PC-9 (cell line): ENCODE results near the gene EMILIN1. TPM values are rescaled to one million over a fixed set of nuclear protein-coding genes. Genes with fewer than 3 reads are reported as not detected.

Source experiments
- BruUV-seq: library from RNA; stranded (reverse); fragments of 400-500 nt; replicated peaks from 2 replicates; lab custom pipeline; 2021; lab: Mats Ljungman, UMichigan
- CTCF ChIA-PET: fragments of 300-600 bp; sonication (Branson Sonifier 250); formaldehyde crosslinking; loops from one replicate; lab custom pipeline; 2022; ENCODE audit warnings: antibody characterized with exemption; lab: Charles Lee
- POLR2A ChIA-PET: fragments of 300-600 bp; sonication (Branson Sonifier 250); formaldehyde crosslinking; loops from one replicate; lab custom pipeline; 2022; ENCODE audit warnings: antibody characterized with exemption; ENCODE audit not compliant: unreplicated experiment; lab: Charles Lee
- DNase-seq, 2 experiments: peaks; one replicate each; pipeline versions ENCODE4 v3.0.0 to v3.0.0-alpha.2; 2015 to 2022; ENCODE audit warnings: mixed read lengths in 1 of 2
- H2AFZ ChIP-seq: fragments of 200-600 bp; sonication (generic); 2 replicates; pipeline ENCODE4 v1.8.1; 2017; ENCODE audit warnings: antibody characterized with exemption
- H3F3A ChIP-seq: fragments of 200-600 bp; sonication (generic); 2 replicates; pipeline ENCODE4 v1.8.1; 2017; ENCODE audit warnings: antibody characterized with exemption, mild to moderate bottlenecking, low read depth; ENCODE audit not compliant: insufficient read depth
- H3K27ac ChIP-seq: fragments of 200-600 bp; sonication (generic); 2 replicates; pipeline ENCODE4 v1.6.1; 2016; ENCODE audit warnings: mixed run types
- H3K27me3 ChIP-seq: fragments of 200-600 bp; sonication (generic); 2 replicates; pipeline ENCODE4 v1.6.1; 2016; ENCODE audit warnings: low read depth, mixed run types; ENCODE audit not compliant: insufficient read depth
- H3K36me3 ChIP-seq: fragments of 200-600 bp; sonication (generic); 2 replicates; pipeline ENCODE4 v1.6.1; 2016; ENCODE audit warnings: low read depth, mixed run types
- H3K4me1 ChIP-seq: fragments of 200-600 bp; sonication (generic); replicated peaks from 2 replicates; pipeline ENCODE4 v1.6.1; 2016; ENCODE audit warnings: mixed run types; ENCODE audit not compliant: insufficient read depth
- H3K4me2 ChIP-seq: fragments of 200-600 bp; sonication (generic); 2 replicates; pipeline ENCODE4 v1.6.1; 2017; ENCODE audit warnings: mixed run types
- H3K4me3 ChIP-seq: fragments of 200-600 bp; sonication (generic); 2 replicates; pipeline ENCODE4 v1.6.1; 2016; ENCODE audit warnings: mixed run types
- H3K79me2 ChIP-seq: fragments of 200-600 bp; sonication (generic); 2 replicates; pipeline ENCODE4 v1.6.1; 2017; ENCODE audit warnings: low read depth, mixed run types
- H3K9me2 ChIP-seq: fragments of 200-600 bp; sonication (generic); 2 replicates; pipeline ENCODE4 v1.8.1; 2017; ENCODE audit warnings: mild to moderate bottlenecking; ENCODE audit not compliant: insufficient read depth
- H3K9me3 ChIP-seq: fragments of 200-600 bp; sonication (generic); 2 replicates; pipeline ENCODE4 v1.8.1; 2016; ENCODE audit warnings: low read depth; ENCODE audit not compliant: insufficient read depth
- H4K20me1 ChIP-seq: fragments of 200-600 bp; sonication (generic); 2 replicates; pipeline ENCODE4 v1.8.1; 2017; ENCODE audit not compliant: insufficient read depth
- EZH2 ChIP-seq: fragments of 200-600 bp; sonication (generic); IDR thresholded peaks from 2 replicates; pipeline ENCODE4 v1.8.0; 2017; ENCODE audit warnings: antibody characterized with exemption, low read depth
- intact Hi-C: fragments of 100-400 bp; cut with micrococcal nuclease; formaldehyde crosslinking; loops from one replicate; pipeline ENCODE4 v1.10.0; 2022; ENCODE audit not compliant: unreplicated experiment
- total RNA-seq: library from RNA; stranded (reverse); gene quantifications from 2 replicates; pipeline ENCODE4 v1.2.3, GENCODE V29; 2021
- TF ChIP-seq, protein P1 (sequence below): fragments of 200-600 bp; sonication (generic); conservative IDR thresholded peaks from 2 replicates; pipeline ENCODE4 v1.6.1; 2017; ENCODE audit warnings: mixed run types, antibody characterized with exemption, mild to moderate bottlenecking, moderate library complexity

EMILIN1 gene
- total RNA-seq, 1 experiment from 2014 or later, result 1.6 TPM

- POLR2A ChIA-PET, result interaction anchor here (0.6 kb wide), 1 partner anchor 147 kb away, joined by 3 read pairs; the partner anchor contains the start of genes ATRAID and SLC5A6
- no TSS peak for BruUV-seq
- intact Hi-C loops, result no loop called here
- CTCF ChIA-PET, result interaction anchor here (0.7 kb wide), 1 partner anchor 219 kb away, joined by 5 read pairs; no protein-coding TSS in a partner anchor
- no peaks in the 10 kb centered on the region for H3K27me3 ChIP-seq
- no peak overlapping the region for H3K4me3 ChIP-seq
- no peak overlapping the region for H2AFZ ChIP-seq
- TF ChIP-seq, protein P1, sequence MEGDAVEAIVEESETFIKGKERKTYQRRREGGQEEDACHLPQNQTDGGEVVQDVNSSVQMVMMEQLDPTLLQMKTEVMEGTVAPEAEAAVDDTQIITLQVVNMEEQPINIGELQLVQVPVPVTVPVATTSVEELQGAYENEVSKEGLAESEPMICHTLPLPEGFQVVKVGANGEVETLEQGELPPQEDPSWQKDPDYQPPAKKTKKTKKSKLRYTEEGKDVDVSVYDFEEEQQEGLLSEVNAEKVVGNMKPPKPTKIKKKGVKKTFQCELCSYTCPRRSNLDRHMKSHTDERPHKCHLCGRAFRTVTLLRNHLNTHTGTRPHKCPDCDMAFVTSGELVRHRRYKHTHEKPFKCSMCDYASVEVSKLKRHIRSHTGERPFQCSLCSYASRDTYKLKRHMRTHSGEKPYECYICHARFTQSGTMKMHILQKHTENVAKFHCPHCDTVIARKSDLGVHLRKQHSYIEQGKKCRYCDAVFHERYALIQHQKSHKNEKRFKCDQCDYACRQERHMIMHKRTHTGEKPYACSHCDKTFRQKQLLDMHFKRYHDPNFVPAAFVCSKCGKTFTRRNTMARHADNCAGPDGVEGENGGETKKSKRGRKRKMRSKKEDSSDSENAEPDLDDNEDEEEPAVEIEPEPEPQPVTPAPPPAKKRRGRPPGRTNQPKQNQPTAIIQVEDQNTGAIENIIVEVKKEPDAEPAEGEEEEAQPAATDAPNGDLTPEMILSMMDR, result no peak
- H3K4me2 ChIP-seq, result no peak overlapping the region
- no peak overlapping the region for H3K27ac ChIP-seq
- no peak for DNase-seq
- no peaks in the 10 kb centered on the region for H3K9me2 ChIP-seq
- no peaks in the 10 kb centered on the region for H3K9me3 ChIP-seq
- peaks cover 31% of the 10 kb centered on the region for H3F3A ChIP-seq
- peaks cover 29% of the 10 kb centered on the region for H3K36me3 ChIP-seq
- peaks cover 6% of the 10 kb centered on the region for H3K4me1 ChIP-seq
- peaks cover 18% of the 10 kb centered on the region; the same call in 1 of the 2 replicates for H4K20me1 ChIP-seq
- H3K79me2 ChIP-seq, result peaks cover 16% of the 10 kb centered on the region
These were observed 13.3 kb upstream of the EMILIN1 start for GRCh38 chr2:27065128-27065527.

DNA sequence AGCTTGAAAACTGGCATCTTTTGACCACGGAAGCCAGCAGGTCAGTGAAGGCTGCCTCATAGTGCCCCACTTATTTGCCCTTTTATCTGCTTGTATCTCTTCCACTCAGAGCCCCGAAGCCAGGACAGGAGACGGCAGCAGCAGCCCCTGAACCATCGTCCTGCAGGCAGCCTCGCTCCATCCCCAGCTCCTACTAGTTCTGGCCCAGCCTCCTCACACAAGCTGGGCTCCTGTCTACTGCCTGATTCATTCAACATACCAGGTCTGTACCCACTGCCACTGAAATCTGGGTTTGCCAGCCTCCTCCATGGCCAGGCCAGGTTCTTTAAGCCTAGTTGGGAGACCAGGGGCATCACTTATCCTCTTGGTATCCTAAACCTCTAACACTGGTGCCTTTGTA, 11.0 kb upstream of the EMILIN1 start:
- ChIA-PET CTCF (no interaction called here), POLR2A (no interaction called here)
- Histone ChIP-seq H4K20me1 (peaks cover 12% of the 10 kb centered on the region; the same call in 1 of the 2 replicates), H2AFZ (no peak overlapping the region), H3K27me3 (no peaks in the 10 kb centered on the region), H3K9me2 (no peaks in the 10 kb centered on the region), H3K4me2 (no peak overlapping the region), H3K9me3 (no peaks in the 10 kb centered on the region), H3F3A (peaks cover 27% of the 10 kb centered on the region), H3K36me3 (peaks cover 28% of the 10 kb centered on the region), H3K4me3 (no peak overlapping the region), H3K27ac (no peak overlapping the region), H3K4me1 (peaks cover 11% of the 10 kb centered on the region), H3K79me2 (peaks cover 29% of the 10 kb centered on the region)
- BruUV-seq, result no TSS peak
- intact Hi-C loops, result no loop called here
- no peak for DNase-seq
- TF ChIP-seq, protein P1, result no peak

- peaks cover 15% of the 10 kb centered on the region for H3F3A ChIP-seq
- H3K36me3 ChIP-seq, result peaks cover 19% of the 10 kb centered on the region
- no TSS peak for BruUV-seq
- H3K27me3 ChIP-seq, result no peaks in the 10 kb centered on the region
- no peak overlapping the region for H3K4me3 ChIP-seq
- H4K20me1 ChIP-seq, result 0 out of 2 replicates have a peak, but pooled peaks cover 6% of the 10 kb centered on the region
- ChIA-PET CTCF (no interaction called here), POLR2A (no interaction called here)
- peak overlapping the region; percentile 94; the same call in 1 of the 2 replicates for H3K4me2 ChIP-seq
- H2AFZ ChIP-seq, result no peak overlapping the region
- H3K27ac ChIP-seq, result no peak overlapping the region
- no peak for DNase-seq
- no peaks in the 10 kb centered on the region for H3K9me2 ChIP-seq
- H3K4me1 ChIP-seq, result peaks cover 11% of the 10 kb centered on the region
- no peak for TF ChIP-seq EZH2
- TF ChIP-seq, protein P1, result no peak
- peaks cover 29% of the 10 kb centered on the region for H3K79me2 ChIP-seq
- no peaks in the 10 kb centered on the region for H3K9me3 ChIP-seq
- intact Hi-C loops, result no loop called here
These were observed 9.0 kb upstream of the EMILIN1 start for GRCh38 chr2:27069436-27069835.
